ENCODE results near the gene CCDC85C.

CCDC85C gene

DNA sequence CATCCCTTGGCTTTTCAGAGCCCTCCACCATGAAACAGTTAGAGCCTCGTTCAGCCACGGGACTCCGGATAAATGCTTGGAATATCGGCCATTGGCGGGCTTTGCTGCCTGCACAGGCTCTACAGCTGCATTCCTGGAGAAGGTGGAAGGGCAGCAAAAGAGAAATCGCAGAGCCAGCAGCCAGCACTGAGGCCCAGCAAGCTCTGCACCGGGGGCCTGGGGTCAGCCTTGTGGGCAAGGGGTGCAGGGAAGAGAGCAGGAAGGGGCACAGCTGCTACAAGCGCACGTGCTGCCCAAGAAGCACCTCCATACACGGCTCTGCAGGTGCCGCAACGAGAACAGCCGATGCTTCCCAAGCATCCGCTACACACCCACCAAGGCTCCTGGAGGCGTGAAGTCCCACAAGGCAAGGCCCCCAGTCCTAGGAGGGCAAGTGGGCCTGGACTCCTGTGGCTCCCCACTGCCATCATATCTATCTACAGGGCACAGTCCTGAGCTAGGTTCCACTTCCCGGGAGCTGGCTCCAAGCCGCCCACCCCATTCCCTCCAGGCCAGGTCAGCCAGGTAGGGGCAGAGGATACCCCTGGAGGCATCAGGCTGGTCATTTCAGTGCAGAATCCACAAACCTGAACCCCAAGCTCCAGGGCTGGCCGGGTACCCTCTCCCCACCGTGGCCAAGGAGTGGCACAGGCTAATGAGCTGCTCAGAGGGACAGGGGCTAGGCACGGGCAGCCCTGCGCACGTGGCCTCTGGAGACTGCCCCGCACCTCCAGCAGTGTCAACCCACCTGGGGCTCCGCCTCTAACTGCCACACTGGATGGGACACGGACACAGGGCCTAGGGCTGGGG lies 82.6 kb downstream of the CCDC85C start:
- TF ChIP-seq, protein P1, sequence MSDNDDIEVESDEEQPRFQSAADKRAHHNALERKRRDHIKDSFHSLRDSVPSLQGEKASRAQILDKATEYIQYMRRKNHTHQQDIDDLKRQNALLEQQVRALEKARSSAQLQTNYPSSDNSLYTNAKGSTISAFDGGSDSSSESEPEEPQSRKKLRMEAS (IDR thresholded peaks at IDR 0.05): no peak
- TF ChIP-seq, protein P2, sequence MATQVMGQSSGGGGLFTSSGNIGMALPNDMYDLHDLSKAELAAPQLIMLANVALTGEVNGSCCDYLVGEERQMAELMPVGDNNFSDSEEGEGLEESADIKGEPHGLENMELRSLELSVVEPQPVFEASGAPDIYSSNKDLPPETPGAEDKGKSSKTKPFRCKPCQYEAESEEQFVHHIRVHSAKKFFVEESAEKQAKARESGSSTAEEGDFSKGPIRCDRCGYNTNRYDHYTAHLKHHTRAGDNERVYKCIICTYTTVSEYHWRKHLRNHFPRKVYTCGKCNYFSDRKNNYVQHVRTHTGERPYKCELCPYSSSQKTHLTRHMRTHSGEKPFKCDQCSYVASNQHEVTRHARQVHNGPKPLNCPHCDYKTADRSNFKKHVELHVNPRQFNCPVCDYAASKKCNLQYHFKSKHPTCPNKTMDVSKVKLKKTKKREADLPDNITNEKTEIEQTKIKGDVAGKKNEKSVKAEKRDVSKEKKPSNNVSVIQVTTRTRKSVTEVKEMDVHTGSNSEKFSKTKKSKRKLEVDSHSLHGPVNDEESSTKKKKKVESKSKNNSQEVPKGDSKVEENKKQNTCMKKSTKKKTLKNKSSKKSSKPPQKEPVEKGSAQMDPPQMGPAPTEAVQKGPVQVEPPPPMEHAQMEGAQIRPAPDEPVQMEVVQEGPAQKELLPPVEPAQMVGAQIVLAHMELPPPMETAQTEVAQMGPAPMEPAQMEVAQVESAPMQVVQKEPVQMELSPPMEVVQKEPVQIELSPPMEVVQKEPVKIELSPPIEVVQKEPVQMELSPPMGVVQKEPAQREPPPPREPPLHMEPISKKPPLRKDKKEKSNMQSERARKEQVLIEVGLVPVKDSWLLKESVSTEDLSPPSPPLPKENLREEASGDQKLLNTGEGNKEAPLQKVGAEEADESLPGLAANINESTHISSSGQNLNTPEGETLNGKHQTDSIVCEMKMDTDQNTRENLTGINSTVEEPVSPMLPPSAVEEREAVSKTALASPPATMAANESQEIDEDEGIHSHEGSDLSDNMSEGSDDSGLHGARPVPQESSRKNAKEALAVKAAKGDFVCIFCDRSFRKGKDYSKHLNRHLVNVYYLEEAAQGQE (IDR thresholded peaks at IDR 0.05; ENCODE audit: low read depth): no peak
- TF ChIP-seq TCF12 (IDR thresholded peaks at IDR 0.05; ENCODE audit: low read depth) (no peak), TEAD4 (IDR thresholded peaks at IDR 0.05) (no peak), ZBTB7A (IDR thresholded peaks at IDR 0.05; ENCODE audit: low read depth) (no peak), NFIC (IDR thresholded peaks at IDR 0.05) (no peak), FOXM1 (IDR thresholded peaks at IDR 0.05; ENCODE audit: borderline replicate concordance, low read depth) (no peak), YY1 (IDR thresholded peaks at IDR 0.05; ENCODE audit: low read depth) (no peak), RAD21 (IDR thresholded peaks at IDR 0.05; ENCODE audit: low read depth) (no peak), EGR1 (IDR thresholded peaks at IDR 0.05) (no peak), CEBPB (IDR thresholded peaks at IDR 0.05) (no peak), CREB1 (IDR thresholded peaks at IDR 0.05; ENCODE audit: low read depth) (no peak), EP300 (IDR thresholded peaks at IDR 0.05; ENCODE audit: borderline replicate concordance) (no peak), TAF1 (IDR thresholded peaks at IDR 0.05; ENCODE audit: low read depth) (no peak)
- TF ChIP-seq, protein P3, sequence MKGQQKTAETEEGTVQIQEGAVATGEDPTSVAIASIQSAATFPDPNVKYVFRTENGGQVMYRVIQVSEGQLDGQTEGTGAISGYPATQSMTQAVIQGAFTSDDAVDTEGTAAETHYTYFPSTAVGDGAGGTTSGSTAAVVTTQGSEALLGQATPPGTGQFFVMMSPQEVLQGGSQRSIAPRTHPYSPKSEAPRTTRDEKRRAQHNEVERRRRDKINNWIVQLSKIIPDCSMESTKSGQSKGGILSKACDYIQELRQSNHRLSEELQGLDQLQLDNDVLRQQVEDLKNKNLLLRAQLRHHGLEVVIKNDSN (IDR thresholded peaks at IDR 0.05): no peak

DNA sequence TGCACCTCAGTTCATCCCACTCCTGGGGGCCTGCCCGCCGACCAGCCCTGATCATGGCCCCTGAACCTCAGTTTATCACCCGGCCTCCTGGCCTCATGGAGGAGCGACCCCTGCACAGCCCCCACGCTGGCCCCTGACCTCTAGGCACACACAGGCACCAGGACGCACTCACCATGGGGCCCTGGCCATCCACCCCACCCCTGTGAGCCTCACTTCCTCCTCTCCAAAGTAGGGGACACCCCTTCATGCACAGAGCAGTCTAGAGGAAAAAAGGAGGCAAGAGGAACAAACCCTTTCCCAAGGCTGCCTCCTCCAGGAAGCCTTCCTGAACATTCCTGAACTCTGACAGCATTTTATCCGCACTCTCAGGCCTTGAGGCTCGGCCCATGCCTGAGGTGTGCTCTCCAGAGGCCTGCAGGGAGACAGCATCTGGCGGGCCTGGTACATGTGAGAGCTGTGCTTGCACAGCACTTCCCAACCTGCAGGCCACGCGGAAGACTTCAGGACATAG lies 83.4 kb downstream of the CCDC85C start:
- TF ChIP-seq YY1 (IDR thresholded peaks at IDR 0.05; ENCODE audit: low read depth): no peak

DNA sequence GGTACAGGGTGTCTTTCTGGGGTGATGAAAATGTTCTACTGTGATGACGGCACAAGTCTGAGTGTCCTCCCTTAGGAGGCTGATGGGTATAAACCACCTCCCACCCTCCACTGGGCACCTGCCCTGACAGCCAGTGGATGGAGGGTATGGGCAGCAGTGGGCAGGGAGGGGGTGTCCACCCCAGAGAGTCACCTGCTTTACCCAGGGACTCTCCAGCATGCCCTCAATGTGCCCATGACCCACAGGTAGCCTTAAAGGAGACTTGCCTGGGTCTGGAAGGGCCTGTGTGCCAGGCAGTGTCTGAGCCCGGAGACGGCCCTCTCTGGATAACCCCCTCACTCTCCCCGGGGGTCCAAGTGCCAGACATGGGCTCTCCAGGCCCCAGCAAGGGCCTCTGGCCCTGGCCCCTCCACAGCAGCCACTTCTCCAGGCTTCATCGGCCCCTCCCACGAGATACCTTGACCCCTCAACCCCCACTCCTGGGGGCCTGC lies 84.0 kb downstream of the CCDC85C start:
- TF ChIP-seq CREB1 (IDR thresholded peaks at IDR 0.05; ENCODE audit: low read depth): no peak
- TF ChIP-seq TEAD4 (IDR thresholded peaks at IDR 0.05): no peak
- TF ChIP-seq TAF1 (IDR thresholded peaks at IDR 0.05; ENCODE audit: low read depth): no peak
- no peak for TF ChIP-seq RAD21 (IDR thresholded peaks at IDR 0.05; ENCODE audit: low read depth)
- no peak for TF ChIP-seq FOXM1 (IDR thresholded peaks at IDR 0.05; ENCODE audit: borderline replicate concordance, low read depth)
- TF ChIP-seq, protein P3 (IDR thresholded peaks at IDR 0.05): no peak
- TF ChIP-seq, protein P2 (IDR thresholded peaks at IDR 0.05; ENCODE audit: low read depth): no peak
- TF ChIP-seq ZBTB7A (IDR thresholded peaks at IDR 0.05; ENCODE audit: low read depth): no peak
- TF ChIP-seq, protein P1 (IDR thresholded peaks at IDR 0.05): no peak
- no peak for TF ChIP-seq CEBPB (IDR thresholded peaks at IDR 0.05)

DNA sequence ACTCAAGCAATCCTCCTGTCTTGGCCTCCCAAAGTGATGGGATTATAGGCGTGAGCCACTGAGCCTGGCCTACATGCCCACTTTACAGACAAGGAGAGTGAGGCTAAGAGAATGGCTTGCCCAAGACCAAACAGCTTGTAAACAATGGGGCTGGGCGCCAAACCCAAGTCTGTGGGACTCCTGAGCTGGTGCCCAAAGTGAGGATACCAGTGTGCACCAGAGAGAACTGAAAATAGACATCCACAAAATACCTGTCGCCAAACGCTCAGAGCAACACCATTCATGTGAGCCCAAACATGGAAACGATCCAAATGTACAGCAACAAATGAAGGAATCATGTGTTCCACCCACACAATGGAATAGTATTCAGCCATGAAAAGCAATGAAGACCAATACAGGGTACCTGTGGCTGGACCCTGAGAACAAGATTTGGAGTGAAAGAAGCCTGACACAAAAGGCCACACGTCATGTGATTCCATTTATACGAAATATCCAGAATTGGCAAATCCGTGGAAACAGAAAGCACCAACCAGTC lies 84.6 kb downstream of the CCDC85C start:
- TF ChIP-seq, protein P3 (IDR thresholded peaks at IDR 0.05): no peak
- TF ChIP-seq CREB1 (IDR thresholded peaks at IDR 0.05; ENCODE audit: low read depth) (no peak), EGR1 (IDR thresholded peaks at IDR 0.05) (peak; percentile 64; the same call in 1 of the 2 replicates), FOXM1 (IDR thresholded peaks at IDR 0.05; ENCODE audit: borderline replicate concordance, low read depth) (no peak), YY1 (IDR thresholded peaks at IDR 0.05; ENCODE audit: low read depth) (no peak), TEAD4 (IDR thresholded peaks at IDR 0.05) (no peak), ZBTB7A (IDR thresholded peaks at IDR 0.05; ENCODE audit: low read depth) (no peak), NFIC (IDR thresholded peaks at IDR 0.05) (no peak)
- TF ChIP-seq, protein P1 (IDR thresholded peaks at IDR 0.05): no peak
